NCI-H1417 treated with DMSO at 0.1 percent for 48 hours (cell line): ENCODE measurements around the gene MAP4K4.
"Not testable (repeated sequence)": the region's sequence is repeated elsewhere in the genome, so short reads cannot be mapped to it uniquely, and the experiment has no call there.

Experiments used
- DNase-seq: peaks from one replicate; lab custom pipeline; 2025; lab: John Stamatoyannopoulos, UW

MAP4K4 gene

GRCh38 chr2:101768556-101769220 lies 71.2 kb downstream of the MAP4K4 start:
- DNase-seq = no peak

DNA sequence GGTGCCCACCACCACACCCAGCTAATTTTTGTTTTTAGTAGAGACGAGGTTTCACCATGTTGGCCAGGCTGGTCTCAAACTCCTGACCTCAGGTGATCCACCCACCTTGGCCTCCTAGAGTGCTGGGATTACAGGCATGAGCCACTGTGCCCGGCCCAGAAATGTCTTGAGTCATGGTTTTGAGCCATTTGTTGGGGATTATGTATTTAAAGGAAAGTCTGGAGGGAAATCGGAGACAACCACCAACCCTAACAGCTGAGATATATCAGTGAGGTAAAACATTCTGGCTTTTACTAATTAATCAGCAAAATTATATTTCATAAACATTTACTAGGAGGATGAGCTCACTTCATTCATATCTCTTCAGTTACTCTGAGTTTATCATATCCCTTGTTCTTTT lies 72.2 kb downstream of the MAP4K4 start:
- DNase-seq = not testable (repeated sequence)

- no peak for DNase-seq
These were observed 73.2 kb downstream of the MAP4K4 start for GRCh38 chr2:101770726-101771125.

DNA sequence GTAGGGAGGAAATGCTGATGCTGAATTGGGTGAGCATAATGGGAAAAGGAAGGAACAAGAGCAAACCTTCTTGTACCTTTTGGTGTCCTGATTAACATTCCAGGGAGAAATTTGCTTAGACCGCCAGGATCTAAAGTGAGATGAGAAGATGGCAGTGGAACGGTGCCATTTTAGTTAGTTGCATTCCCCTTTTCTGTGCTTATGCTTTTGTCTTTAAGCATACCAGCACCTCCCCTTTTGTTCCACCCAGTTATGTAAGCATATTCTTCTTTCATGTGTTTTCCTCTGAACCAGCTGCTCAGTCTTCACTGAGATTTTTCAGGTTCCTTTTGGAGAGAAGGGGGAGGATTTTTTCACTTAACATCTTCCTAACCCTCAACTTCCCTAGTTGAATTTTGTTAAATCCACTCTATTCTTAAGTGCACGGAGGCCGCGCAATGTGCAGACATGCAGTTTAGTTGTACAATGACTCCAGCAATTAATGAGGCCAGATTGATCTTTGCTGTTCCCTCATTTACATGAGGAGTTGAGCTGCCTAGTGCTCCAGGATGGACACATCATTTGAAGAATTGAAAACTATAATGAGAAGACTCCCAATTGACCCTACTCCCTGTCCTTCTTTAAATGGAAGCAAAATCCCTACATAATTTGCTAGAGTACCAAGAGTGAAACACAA lies 73.9 kb downstream of the MAP4K4 start:
- DNase-seq = no peak

- DNase-seq = no peak
These were observed 74.4 kb downstream of the MAP4K4 start for GRCh38 chr2:101771910-101772321.

- no peak for DNase-seq
These were observed 75.6 kb downstream of the MAP4K4 start for GRCh38 chr2:101773137-101773536.

DNA sequence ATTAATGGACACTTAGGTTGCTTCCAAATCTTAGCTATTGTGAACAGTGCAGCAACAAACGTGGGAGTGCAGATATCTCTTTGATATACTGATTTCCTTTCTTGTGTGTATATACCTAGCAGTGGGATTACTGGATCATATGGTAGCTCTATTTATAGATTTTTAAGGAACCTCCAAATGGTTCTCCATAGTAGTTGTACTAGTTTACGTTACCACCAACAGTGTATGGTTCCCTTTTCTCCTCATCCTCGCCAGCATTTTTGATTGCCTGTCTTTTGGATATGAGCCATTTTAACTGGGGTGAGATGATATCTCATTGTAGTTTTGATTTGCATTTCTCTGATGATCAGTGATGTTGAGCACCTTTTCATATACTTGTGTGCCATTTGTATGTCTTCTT lies 76.5 kb downstream of the MAP4K4 start:
- DNase-seq = not testable (repeated sequence)

GRCh38 chr2:101775092-101775491 lies 77.6 kb downstream of the MAP4K4 start:
- no peak for DNase-seq

- no peak for DNase-seq
These were observed 78.1 kb downstream of the MAP4K4 start for GRCh38 chr2:101775636-101776035.

- no peak for DNase-seq
These were observed 78.9 kb downstream of the MAP4K4 start for GRCh38 chr2:101776172-101777043.

DNA sequence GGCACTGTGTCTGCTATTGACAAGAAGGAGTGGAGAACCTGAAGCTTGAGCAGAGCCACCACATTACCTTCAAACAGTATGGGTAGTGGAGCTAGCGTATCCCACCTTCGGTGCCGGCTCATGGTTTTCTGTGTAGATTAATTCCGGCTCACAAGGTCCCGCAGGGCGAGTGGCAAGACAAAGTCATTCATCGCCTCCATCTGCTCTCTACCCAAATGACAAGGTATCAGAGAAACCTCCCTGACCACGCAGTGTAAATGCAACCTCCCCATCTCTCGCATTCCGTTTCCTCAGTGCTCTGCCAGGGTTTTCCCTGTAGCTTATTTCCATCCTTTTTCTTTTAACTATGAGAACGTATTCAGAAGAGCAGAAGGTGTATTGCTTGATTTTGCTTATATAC lies 79.8 kb downstream of the MAP4K4 start:
- DNase-seq = no peak

- DNase-seq = no peak
These were observed 80.6 kb downstream of the MAP4K4 start for GRCh38 chr2:101778102-101778501.

DNA sequence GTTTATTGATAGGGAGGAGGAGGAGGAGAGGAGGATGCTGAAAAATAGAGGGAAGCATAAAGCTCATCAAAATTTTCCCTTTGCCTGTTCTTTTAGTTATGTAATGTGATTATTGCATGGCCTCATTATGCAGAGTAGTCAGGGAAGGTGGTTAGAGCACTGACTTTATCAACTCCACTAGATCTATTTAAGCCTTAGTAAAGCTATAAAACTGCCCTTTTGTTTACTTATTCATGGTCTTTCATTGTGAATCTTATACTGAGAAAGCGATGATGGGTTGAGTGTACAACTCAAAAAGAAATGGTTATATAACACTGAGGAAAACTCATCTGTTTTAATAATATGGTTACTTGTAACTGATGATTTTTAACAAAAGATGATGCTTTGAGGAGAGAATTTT lies 81.7 kb downstream of the MAP4K4 start:
- DNase-seq = no peak

GRCh38 chr2:101779656-101780055 lies 82.1 kb downstream of the MAP4K4 start:
- no peak for DNase-seq

DNA sequence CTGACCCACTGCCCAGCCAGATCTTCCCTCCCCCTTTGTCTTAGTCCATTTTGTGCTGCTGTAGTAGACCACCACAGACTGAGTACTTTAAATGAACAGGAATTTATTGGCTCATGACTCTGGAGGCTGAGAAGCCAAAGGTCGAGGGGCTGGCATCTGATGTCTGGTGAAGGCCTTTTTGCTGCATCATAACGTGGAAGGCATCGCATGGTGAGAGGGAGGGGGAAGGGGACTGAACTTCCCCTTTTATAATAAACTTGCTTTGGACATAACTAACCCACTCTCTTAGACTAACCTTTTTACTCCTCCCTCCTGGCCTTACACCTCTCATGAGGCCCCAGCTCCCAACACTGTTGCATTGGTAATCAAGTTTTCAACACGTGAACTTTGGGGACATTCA lies 83.8 kb downstream of the MAP4K4 start:
- no peak for DNase-seq

- no peak for DNase-seq
These were observed 84.4 kb downstream of the MAP4K4 start for GRCh38 chr2:101781791-101782426.

GRCh38 chr2:101782427-101782792 lies 84.9 kb downstream of the MAP4K4 start:
- no peak for DNase-seq

DNA sequence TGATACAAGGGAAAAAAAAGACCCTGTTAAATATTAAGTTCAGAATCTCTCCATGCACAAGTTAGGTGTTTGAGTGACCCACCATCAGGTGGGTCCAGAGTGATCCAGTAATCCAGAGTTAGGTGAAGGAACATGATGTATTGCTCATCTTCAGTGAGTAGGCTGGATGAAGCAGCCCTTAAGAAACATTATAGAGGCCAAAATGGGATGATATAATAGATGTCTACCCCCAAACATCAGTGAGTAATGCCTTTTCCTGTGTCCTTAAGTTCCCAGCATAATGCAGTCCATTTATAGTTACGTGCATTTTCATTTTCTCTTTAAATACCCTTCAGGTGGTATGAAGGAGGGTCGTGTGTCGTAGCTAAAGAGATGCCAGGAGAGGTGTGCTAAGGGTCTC lies 89.6 kb downstream of the MAP4K4 start:
- no peak for DNase-seq

DNA sequence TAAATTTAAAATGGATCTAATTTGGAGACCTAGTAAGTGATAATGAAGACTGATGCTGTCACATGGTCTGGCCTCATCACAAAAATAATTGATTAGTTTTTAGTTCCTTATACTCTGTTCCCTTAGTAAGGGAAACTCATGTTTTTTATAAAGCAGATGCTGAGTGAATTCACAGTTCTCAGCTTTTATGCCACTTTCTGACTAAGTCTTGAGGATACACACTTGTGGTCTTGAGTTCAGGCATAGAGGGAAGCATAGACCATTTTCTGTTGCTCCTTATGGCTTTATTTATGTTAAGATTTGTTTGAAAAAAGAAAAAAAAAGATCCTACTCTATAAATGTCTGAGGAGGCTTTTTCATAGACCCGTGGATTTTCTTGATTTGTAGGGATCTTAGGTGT lies 91.1 kb downstream of the MAP4K4 start:
- no peak for DNase-seq

DNA sequence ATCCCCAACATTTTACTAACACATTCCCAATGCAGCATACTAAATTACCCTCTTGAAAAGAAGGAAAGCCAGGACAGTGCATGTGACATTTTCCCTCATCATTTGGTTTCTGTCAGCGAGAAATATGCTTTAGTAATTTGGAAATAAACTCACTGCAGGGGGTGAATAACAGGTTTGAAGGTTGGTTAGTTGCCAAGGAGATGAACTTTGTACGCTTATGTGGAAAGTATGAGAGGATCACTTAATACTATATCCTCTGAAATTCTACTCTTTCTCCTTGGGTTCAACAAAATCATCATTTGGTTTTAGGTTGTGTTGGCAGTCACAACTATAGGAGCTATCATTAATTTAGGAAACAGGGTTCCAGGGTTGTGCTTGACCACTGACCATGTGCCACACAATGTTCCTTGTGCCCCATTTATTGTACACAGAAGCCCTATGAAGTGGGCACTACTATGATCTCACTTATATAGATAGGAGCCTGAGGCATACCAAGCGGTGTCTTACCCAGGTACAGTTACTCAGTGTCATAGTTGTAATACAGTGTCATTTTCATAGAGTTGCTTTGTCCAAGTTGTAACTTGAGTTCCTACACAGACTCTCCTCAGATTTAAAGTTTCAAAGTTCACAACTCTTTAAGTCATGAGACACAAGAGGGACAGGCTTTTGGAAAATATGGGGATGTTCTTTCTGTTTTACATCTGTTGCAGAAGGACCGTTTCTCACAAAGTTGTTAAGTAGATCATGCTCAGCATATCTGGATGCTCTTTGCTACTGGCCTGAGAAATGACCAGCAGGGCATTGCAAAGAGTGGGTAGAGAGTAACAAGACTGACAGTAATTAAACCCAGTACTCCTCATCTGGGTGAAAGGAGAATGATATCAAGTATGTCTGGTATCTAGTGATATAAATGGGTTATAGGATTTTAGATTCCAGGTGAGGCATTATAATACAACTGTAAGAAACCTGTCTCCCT lies 91.8 kb downstream of the MAP4K4 start:
- no peak for DNase-seq

DNA sequence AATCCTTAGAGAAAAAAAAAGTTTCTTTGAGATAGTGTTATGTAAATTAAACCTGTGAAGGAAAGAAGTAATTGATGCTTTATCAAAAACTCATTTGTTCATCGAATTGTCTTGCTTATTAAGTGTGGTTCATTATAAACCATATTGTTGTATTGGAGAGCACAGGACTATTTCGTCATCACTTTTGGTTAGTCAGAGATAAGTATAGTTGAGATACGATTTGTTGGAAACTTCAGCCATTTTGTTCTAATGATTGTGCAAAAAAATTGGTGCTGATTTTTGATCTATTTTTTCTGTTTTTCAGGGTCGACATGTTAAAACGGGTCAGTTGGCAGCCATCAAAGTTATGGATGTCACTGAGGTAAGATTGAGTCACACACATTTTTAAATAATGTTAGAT lies 92.9 kb downstream of the MAP4K4 start:
- no peak for DNase-seq
